G401.6 (cell line): ENCODE data around the gene CLMN.
"Not testable (repeated sequence)": the region's sequence is repeated elsewhere in the genome, so short reads cannot be mapped to it uniquely, and the experiment has no call there.

Source experiments
- FAIRE-seq: peaks from 2 replicates; lab custom pipeline; 2012; peaks lifted over from hg19 to GRCh38; lab: Jason Lieb, UNC

CLMN gene

DNA sequence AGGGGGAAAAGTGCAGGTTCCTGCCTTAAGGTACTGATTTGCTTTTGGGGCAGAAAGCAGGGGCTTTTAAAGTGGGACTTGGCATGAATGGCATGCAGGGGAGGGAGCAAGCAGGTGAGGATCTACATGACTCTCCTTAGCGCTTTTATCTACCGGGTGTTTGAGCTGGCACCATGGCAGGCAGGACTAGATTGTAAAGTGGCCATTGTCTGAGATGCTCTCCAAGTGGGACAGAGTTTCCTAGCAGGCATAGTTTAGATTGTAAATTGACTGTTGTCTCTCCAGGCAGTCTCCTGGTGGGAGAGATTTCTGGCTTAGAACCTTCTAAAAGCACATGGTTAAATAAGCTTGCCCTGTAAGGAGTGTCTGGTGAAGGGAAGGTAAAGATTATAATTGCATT, 157.1 kb downstream of the CLMN start:
- no peak for FAIRE-seq

- no peak for FAIRE-seq
These were observed 162.2 kb downstream of the CLMN start, which contains the start of gene DICER1 for GRCh38 chr14:95157327-95158189. Gene DICER1 (minus strand): TSS chr14:95157529. CDS start chr14:95133458, 24,071 bp downstream.

GRCh38 chr14:95157048-95157326, 162.7 kb downstream of the CLMN start:
- FAIRE-seq: no peak

DNA sequence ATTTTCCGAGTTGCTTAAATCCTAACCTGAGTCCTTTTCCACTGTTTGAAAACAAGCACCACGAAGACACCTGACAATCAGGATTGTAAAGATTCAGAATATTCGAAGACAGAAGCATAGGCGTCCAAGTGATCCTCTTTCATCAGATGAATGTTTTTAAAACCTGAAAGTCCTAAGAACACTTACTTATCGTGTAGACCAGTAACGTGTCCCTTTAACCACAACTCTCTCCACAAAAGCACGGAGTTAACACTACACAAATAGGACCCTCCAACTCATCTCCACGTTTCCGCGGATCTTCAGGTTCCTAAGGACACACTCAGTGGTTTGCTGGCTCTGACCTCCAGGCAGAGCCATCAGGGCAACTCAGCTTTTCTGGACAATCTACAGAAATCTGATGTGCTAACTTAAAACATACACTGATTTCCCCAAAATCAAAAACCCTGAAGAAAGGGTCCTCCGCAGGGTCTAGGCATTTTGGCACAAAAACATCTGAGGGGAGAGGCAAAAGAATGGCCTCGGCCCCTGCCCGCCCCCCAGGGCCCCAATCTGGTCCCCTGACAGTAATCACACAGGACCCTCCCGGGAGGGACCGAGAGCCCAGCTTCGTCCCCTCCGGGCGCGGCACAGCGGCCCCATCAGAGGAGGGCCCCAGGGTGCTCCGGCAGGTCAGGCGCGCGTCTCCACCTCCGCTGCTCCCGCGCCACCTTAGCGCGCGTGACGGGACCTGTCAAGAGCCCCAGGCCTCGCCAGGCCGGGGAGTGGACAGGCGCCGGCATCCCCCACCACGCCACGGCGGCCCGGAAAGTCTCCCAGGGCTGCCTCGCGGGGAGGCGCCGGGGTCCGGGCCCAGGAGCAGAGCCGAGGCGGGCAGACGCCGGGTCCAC, 163.3 kb downstream of the CLMN start:
- FAIRE-seq: no peak

DNA sequence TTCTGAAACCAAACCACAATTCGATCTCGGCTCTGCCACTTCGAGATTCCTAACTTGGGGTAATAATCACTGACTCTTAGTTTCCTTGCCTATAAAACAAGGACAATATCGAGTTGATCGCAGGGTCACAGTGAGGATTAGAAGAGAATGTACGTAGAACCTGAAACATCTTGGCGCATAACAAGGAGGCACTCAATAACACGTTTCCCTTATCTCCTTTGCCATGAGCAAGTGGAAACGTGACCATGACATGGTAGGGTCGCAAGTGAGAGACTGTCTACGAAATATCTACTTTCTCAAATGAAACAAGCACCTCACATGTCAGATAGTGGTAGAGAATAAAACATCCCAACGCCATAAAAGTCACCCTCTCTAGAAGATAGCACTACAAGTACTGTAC, 164.7 kb downstream of the CLMN start:
- FAIRE-seq: no peak

DNA sequence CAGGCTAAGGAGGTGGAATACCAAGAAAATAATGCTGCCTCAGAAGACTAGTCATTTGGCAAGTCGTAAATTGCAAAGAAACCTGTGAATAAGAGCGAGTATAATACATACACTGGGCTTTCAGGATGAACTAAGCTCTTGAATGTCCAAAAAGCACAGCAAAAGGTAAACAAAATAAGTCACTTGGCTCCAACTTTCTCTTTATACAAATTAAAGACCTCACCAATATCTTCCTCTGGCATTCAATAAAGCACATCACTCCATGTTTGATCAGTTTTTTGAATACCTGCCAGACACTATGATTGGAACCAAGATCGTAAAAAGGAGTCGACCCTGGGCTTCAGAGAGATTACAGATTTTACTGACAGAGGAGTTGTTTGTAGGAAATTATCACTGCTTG, 165.8 kb downstream of the CLMN start:
- no peak for FAIRE-seq

DNA sequence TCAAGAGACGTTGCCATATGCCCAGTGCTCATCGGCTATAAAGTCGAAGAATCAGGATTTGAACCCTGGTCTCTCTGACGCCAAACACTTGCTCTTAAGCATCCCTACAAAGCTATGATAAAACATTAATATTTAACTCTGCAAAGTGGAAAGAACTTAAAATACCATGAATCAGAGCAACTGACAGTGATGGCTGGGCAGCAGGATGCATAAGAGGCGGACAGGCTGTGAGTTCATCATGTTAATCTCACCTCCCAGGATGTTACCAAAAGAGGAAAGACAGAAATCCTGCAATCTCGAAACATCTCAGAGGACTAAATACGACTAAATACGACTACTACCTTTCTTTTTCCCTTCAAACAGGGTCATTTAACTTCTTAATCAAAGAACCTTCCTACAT, 168.1 kb downstream of the CLMN start:
- FAIRE-seq: no peak

GRCh38 chr14:95150910-95151309, 168.8 kb downstream of the CLMN start:
- no peak for FAIRE-seq

DNA sequence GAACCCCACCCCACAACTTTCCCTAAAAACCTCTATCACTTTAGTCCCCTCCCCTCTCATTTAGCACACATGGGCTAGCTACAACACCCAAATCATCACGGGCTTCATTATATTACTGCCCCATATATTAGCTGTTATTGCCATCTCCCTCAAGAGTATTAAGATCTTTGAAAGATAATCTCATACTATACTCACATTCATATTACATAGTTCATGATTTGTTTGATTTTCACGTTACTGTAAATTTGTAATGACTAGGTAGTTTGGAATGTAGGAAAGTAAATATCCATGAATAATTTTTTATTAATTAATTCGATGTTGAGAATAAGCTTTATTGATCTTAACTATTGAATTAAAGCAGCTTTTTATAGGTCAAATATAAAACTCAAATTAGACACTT, 170.3 kb downstream of the CLMN start:
- FAIRE-seq: no peak

DNA sequence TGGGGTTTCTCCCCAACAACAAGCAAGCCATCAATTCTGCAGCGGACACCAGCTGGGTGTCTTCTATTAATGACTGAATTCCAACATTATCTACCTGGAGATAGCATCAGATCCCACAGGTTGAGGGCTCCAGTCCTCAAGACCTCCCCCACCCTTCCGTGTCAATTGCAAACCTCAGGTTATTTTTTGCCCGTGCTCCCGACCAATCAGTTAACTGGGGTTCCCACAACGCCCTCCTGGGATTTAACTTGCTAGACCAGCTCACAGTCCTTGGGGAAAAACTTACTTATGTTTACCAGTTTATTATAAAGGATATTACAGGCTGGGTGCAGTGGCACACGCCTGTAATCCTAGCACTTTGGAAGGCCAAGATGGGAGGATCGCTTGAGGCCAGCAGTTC, 172.1 kb downstream of the CLMN start:
- no peak for FAIRE-seq

DNA sequence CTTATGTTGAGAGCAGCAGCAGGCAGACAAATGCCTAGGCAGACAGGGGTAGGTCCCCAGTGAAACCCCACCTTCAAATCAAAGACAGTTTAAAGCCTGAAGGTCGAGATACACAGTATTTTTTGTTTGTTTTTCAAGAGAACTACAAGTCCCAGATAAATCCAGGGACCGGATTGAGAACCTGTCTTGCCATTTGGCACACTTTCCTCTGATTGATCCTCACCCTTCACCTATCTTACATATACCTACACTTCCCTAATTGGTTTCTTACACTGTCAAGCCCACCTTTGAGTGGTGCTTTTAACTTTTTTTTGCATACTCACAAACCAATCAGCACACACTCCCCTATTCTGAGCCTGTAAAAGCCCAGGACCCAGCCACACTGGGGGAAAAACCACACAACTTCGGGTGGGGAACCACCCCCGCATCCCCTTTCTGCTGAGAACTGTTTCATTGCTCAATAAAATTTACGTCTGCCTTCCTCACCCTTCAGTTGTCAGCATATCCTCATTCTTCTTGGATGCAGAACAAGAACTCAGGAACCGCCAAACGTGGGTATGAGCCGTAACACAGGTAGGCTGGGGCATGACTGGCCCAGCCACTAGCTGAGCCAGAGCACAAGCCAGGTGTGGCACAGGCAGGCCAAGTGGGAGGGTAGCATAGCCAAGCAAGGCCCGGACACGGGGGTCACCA, 173.5 kb downstream of the CLMN start:
- FAIRE-seq: no peak

DNA sequence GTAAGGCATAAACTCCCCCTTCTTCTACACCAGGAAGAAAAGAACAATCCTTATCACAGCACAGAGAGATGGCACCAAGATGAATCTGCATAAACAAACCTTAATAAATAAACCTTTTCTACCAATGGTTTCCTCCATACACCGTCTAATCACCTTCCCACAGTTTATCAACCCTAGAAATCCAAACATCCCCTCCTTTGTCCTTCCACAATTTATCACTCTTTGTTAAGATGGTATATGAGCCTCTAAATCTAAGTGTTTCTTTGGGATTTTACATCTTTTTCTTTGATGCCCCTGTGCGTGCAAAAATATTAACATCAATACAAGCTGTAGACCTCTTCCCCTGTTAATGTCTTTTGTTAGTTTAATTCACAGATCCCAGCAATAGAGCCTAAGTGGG, 174.9 kb downstream of the CLMN start:
- FAIRE-seq: no peak

- FAIRE-seq: no peak
These were observed 175.7 kb downstream of the CLMN start for GRCh38 chr14:95143808-95144620.

GRCh38 chr14:95142208-95142607, 177.5 kb downstream of the CLMN start:
- FAIRE-seq: no peak

DNA sequence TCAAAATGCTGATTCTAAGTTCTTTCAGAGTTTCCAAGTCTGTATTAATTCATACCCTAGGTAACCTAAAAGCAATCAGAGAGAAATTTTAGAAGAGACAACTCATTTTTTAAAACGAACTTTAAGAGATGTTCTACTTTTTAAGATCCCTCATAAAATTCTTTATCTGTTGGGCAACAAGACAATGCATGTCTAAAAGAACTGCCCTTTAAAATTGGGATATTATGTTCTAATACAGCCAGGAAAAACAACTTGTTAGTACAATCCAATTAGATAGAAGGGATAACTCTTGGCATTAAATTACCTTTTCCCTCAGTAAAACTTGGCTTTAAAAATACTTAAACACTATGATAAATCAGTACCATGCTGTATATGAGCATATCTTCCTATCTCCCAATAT, 178.0 kb downstream of the CLMN start:
- FAIRE-seq: no peak

DNA sequence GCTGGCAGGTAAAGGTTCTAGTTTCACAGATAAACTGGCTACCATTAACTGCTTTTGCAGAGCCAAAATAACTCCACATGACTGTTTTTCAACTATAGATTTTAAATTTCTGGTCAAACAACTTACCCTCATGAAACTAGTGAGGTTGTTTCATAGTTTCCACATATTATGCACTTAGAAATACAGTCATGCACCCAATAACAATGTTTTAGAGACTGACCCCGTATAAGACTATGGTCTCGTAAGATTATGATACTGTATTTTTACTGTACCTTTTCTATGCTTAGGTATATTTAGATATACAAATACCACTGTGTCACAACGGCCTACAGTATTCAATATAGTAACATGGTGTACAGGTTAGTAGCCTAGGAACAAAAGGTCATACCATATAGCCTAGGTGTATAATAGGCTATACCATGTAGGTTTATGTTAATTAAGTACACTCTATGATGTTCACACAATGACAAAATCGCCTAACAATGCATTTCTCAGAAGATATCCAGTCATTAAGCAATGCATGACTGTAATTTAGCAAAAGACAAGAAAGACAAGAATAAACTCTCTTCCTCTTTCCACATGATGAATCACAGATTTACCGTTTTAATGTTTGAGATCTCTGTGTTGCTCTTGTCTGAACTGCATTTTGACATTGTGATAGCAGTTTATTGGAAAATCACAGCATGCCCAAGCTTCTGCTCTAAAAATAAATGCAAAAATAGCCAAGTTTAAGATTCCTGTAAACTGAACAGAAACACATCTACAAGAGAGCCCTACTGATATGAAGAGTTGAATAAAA, 179.4 kb downstream of the CLMN start:
- no peak for FAIRE-seq

DNA sequence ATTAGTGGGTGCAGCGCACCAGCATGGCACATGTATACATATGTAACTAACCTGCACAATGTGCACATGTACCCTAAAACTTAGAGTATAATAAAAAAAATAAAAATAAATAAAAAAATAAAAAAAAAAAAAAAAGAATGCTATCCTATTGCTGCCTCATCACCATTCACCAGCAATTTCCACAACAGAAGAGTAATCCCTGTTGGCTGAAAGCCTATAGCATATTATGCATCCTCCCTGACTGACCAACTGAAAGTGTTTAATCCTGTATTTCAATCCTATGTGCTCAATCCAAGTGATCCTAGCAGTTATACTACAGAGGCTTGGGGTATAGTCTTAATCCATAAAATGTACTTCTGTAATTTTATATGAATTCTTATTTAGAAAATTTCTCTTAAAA, 180.8 kb downstream of the CLMN start:
- FAIRE-seq: no peak

GRCh38 chr14:95138455-95138854, 181.3 kb downstream of the CLMN start:
- FAIRE-seq: not testable (repeated sequence)

DNA sequence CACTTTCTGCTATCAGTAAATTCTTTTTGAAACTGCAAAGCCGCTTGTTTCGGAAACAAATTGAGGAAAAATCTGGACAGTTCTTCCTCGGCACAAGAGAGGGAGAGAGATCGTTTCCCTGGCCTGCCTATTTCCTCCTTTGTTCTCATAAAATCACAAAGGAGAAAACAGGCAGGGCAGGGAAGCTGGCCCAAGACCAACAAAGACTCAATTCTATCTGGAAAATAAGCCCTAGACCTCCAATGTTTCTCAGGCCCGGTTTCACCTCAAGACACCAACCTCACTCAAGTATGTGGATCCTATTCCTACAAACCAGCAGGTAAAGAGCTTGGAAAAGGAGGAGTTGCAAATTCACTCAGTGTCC, 181.9 kb downstream of the CLMN start:
- FAIRE-seq: no peak

DNA sequence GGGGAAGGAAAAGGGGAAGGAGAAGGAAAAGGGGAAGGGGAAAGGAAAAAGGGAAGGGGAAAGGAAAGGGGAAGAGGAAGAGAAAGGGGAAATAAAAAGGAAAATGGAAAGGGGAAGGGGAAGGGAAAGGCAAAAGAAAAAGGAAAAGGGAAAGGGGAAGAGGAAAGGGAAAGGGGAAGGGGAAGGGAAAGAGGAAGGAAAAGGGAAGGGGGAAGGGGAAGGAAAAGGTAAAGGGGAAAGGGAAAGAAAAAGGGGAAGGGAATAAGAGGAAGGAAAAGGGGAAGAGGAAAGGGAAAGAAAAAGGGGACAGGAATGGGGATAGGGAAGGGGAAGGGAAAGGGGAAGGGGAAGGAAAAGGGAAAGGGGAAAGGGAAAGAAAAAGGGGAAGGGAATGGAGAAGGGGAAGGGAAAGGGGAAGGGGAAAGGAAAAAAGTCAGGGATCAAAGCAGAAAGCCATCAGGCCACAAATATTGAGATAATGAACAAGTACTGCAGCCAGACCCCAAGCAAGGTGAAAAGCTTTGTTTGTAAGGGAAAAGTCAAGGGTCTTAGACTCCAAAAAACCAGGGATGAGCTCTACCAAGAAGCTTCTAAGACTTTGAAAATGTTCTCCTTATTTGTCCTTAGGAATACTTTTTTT, 182.4 kb downstream of the CLMN start:
- no peak for FAIRE-seq

DNA sequence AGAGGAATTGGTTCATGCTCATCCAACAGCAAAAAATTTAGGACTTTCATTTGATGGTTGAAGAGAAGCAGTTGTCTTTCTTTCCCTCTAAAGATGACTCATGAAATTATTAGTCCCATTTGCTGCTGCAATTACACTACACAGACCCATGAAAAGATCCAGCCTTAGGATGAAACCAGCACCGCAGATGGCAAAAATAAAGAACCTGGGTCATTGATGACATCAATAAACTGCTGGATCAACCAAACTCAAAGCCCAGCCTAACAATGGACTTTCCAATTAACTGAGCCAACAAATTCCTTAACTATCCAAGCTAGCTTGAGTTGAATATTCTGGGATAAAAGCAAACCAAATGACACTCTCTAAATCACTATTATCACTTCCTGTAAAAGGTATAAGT, 183.1 kb downstream of the CLMN start:
- no peak for FAIRE-seq
